H1 (cell line): Measurements from ENCODE around the gene CTSA. TPM values are rescaled to one million over a fixed set of nuclear protein-coding genes. Genes with fewer than 3 reads are reported as not detected.

Source experiments
- CTCF ChIA-PET: fragments of 300-600 bp; sonication (Branson Sonifier 250); formaldehyde crosslinking; loops from one replicate; lab custom pipeline; 2021; ENCODE audit not compliant: partially characterized antibody; lab: Charles Lee
- POLR2A ChIA-PET: fragments of 300-600 bp; sonication (Branson Sonifier 250); formaldehyde crosslinking; loops from one replicate; lab custom pipeline; 2021; ENCODE audit warnings: inconsistent platforms; ENCODE audit not compliant: partially characterized antibody; lab: Charles Lee
- DNase-seq, 2 experiments: peaks; one replicate each; pipeline versions ENCODE4 v3.0.0 to v3.0.0-alpha.2; 2010 to 2022; ENCODE audit warnings: low spot score in 2 of 2, low read depth in 1 of 2, mixed read lengths in 1 of 2
- FAIRE-seq: peaks from 2 replicates; lab custom pipeline; 2011; peaks lifted over from hg19 to GRCh38; lab: Jason Lieb, UNC
- H2AFZ ChIP-seq: 2 replicates; pipeline ENCODE4 v1.8.1; 2012; ENCODE audit warnings: low read length, inconsistent platforms
- H2AK5ac ChIP-seq: 2 replicates; pipeline ENCODE4 v1.6.1; 2013; ENCODE audit warnings: low read depth, low read length
- H2BK120ac ChIP-seq: replicated peaks from 2 replicates; pipeline ENCODE3; 2013; ENCODE audit warnings: low read depth, low read length, inconsistent platforms
- H2BK12ac ChIP-seq: 2 replicates; pipeline ENCODE4 v1.6.1; 2013; ENCODE audit warnings: low read depth, low read length
- H2BK15ac ChIP-seq: 2 replicates; pipeline ENCODE4 v1.6.1; 2013; ENCODE audit warnings: low read length
- H2BK20ac ChIP-seq: 2 replicates; pipeline ENCODE4 v1.6.1; 2013; ENCODE audit warnings: low read length
- H2BK5ac ChIP-seq: 2 replicates; pipeline ENCODE4 v1.6.1; 2013; ENCODE audit warnings: low read depth, low read length
- H3K14ac ChIP-seq: 2 replicates; pipeline ENCODE4 v1.6.1; 2013; ENCODE audit warnings: inconsistent platforms; ENCODE audit not compliant: insufficient read length
- H3K18ac ChIP-seq: 2 replicates; pipeline ENCODE4 v1.6.1; 2013; ENCODE audit warnings: low read length; ENCODE audit errors: extremely low read depth
- H3K23ac ChIP-seq: 2 replicates; pipeline ENCODE4 v1.6.1; 2013; ENCODE audit warnings: inconsistent platforms; ENCODE audit not compliant: insufficient read length
- H3K23me2 ChIP-seq: 2 replicates; pipeline ENCODE4 v1.6.1; 2013; ENCODE audit warnings: low read depth, low read length
- H3K27ac ChIP-seq: 2 replicates; pipeline ENCODE4 v1.6.1; 2011; ENCODE audit warnings: low read depth, low read length, inconsistent platforms
- H3K27me3 ChIP-seq, 4 experiments: replicated peaks in 1 of 4; 1 replicate in 1 of 4; 2 replicates in 3 of 4; pipeline versions ENCODE4 v1.6.1 to v1.8.1; 2011 to 2013; ENCODE audit warnings: low read length in 3 of 4, mild to moderate bottlenecking in 3 of 4, inconsistent platforms in 2 of 4, mixed read lengths in 2 of 4, moderate library complexity in 1 of 4; ENCODE audit not compliant: control insufficient read depth in 3 of 4, insufficient read depth in 3 of 4; ENCODE audit errors: extremely low read depth in 1 of 4
- H3K36me3 ChIP-seq, 4 experiments: 2 replicates each; pipeline versions ENCODE4 v1.6.1 to v1.8.1; 2011 to 2013; ENCODE audit warnings: mild to moderate bottlenecking in 4 of 4, low read length in 3 of 4, moderate library complexity in 2 of 4, control low read depth in 1 of 4, inconsistent platforms in 1 of 4; ENCODE audit not compliant: insufficient read depth in 4 of 4, control insufficient read depth in 2 of 4
- H3K4ac ChIP-seq: replicated peaks from 2 replicates; pipeline ENCODE3; 2013; ENCODE audit warnings: low read length, low read depth, mixed read lengths, inconsistent platforms; ENCODE audit not compliant: insufficient read length
- H3K4me1 ChIP-seq, 4 experiments: replicated peaks in 1 of 4; 1 replicate in 1 of 4; 2 replicates in 3 of 4; pipeline versions ENCODE4 v1.6.1 to v1.8.1; 2011 to 2013; ENCODE audit warnings: low read length in 3 of 4, inconsistent platforms in 2 of 4, mixed read lengths in 1 of 4; ENCODE audit not compliant: insufficient read depth in 4 of 4, control insufficient read depth in 3 of 4
- H3K4me2 ChIP-seq, 2 experiments: 2 replicates each; pipeline versions ENCODE4 v1.6.1 to v1.8.1; 2011 to 2013; ENCODE audit warnings: low read depth in 2 of 2, low read length in 2 of 2, control low read depth in 1 of 2, inconsistent platforms in 1 of 2, mild to moderate bottlenecking in 1 of 2; ENCODE audit not compliant: insufficient read depth in 1 of 2
- H3K4me3 ChIP-seq, 4 experiments: fragments of 200-600, 300-600 bp in 1 of 4; sonication (generic), shearing (Covaris generic), sonication (Bioruptor Twin) in 1 of 4; 2 replicates each; pipeline versions ENCODE4 v1.5.1 to v1.8.1; 2011 to 2016; ENCODE audit warnings: low read length in 4 of 4, low read depth in 3 of 4, control low read depth in 2 of 4, inconsistent platforms in 2 of 4, mild to moderate bottlenecking in 2 of 4, mixed read lengths in 1 of 4, moderate library complexity in 1 of 4; ENCODE audit not compliant: insufficient read depth in 2 of 4; ENCODE audit errors: extremely low read depth in 1 of 4
- H3K56ac ChIP-seq: replicated peaks from 2 replicates; pipeline ENCODE3; 2013; ENCODE audit warnings: low read depth, mild to moderate bottlenecking, mixed read lengths, low read length, inconsistent platforms; ENCODE audit not compliant: insufficient read length
- H3K79me1 ChIP-seq: 2 replicates; pipeline ENCODE4 v1.6.1; 2013; ENCODE audit warnings: low read depth, low read length, control low read depth
- H3K79me2 ChIP-seq, 2 experiments: 2 replicates each; pipeline versions ENCODE4 v1.6.1 to v1.8.1; 2012 to 2013; ENCODE audit warnings: low read length in 2 of 2, mild to moderate bottlenecking in 2 of 2, inconsistent platforms in 1 of 2; ENCODE audit not compliant: insufficient read depth in 2 of 2, control insufficient read depth in 1 of 2
- H3K9ac ChIP-seq, 4 experiments: replicated peaks in 1 of 4; 1 replicate in 1 of 4; 2 replicates in 3 of 4; pipeline versions ENCODE4 v1.6.1 to v1.8.1; 2011 to 2013; ENCODE audit warnings: low read depth in 3 of 4, low read length in 3 of 4, control low read depth in 2 of 4, mild to moderate bottlenecking in 2 of 4, moderate library complexity in 2 of 4, inconsistent platforms in 1 of 4; ENCODE audit errors: extremely low read depth in 1 of 4
- H3K9me3 ChIP-seq, 2 experiments: 2 replicates each; pipeline versions ENCODE4 v1.6.1 to v1.8.1; 2012 to 2013; ENCODE audit warnings: mild to moderate bottlenecking in 2 of 2, moderate library complexity in 2 of 2, control low read depth in 1 of 2, inconsistent platforms in 1 of 2, low read depth in 1 of 2, low read length in 1 of 2, mixed read lengths in 1 of 2; ENCODE audit not compliant: insufficient read depth in 2 of 2
- H4K20me1 ChIP-seq, 2 experiments: replicated peaks in 1 of 2; 2 replicates each; pipeline versions ENCODE3 to v1.8.1; 2011 to 2013; ENCODE audit warnings: inconsistent platforms in 2 of 2, low read length in 2 of 2, mild to moderate bottlenecking in 1 of 2; ENCODE audit not compliant: insufficient read depth in 2 of 2, control insufficient read depth in 1 of 2
- H4K5ac ChIP-seq: 2 replicates; pipeline ENCODE4 v1.6.1; 2013; ENCODE audit warnings: low read length, low read depth, mixed read lengths, inconsistent platforms; ENCODE audit not compliant: insufficient read length
- H4K8ac ChIP-seq: 2 replicates; pipeline ENCODE4 v1.8.0; 2013; ENCODE audit warnings: mild to moderate bottlenecking, moderate library complexity, low read length, inconsistent platforms; ENCODE audit not compliant: insufficient read depth; ENCODE audit errors: extremely low read depth
- H4K91ac ChIP-seq: replicated peaks from 2 replicates; pipeline ENCODE3; 2013; ENCODE audit warnings: low read length, mixed read lengths, inconsistent platforms; ENCODE audit not compliant: insufficient read length
- GTF2F1 ChIP-seq: IDR thresholded peaks from 2 replicates; pipeline ENCODE4 v1.6.1; 2012; ENCODE audit warnings: low read depth, low read length, improper control_type of control experiment, borderline replicate concordance
- KDM1A ChIP-seq: fragments of 200-600, 300-600 bp; sonication (generic); IDR thresholded peaks from 2 replicates; pipeline ENCODE4 v1.7.1; 2016; ENCODE audit warnings: mild to moderate bottlenecking, low read length, borderline replicate concordance
- WGBS, 2 experiments: shearing (Covaris generic) in 1 of 2; methylation state at CpG; one replicate each; pipeline versions ENCODE4 v1.1.6 to v1.1.7; 2013 to 2015; ENCODE audit warnings: low lambda C conversion rate in 2 of 2, mixed read lengths in 2 of 2, inconsistent platforms in 1 of 2, low coverage in 1 of 2, missing lambda C conversion rate in 1 of 2; ENCODE audit not compliant: insufficient replicate concordance in 2 of 2, insufficient coverage in 1 of 2, insufficient read length in 1 of 2; ENCODE audit errors: extremely low coverage in 1 of 2, missing lambda C conversion rate in 1 of 2; 5-methylcytosine and 5-hydroxymethylcytosine counted together
- polyA plus RNA-seq, 7 experiments: library from polyadenylated mRNA; depleted of rRNA in 3 of 7; stranded (reverse) in 5 of 7; unstranded in 2 of 7; fragments of >200 nt in 5 of 7; fragments of 200-250 nt in 2 of 7; gene quantifications; 1 replicate in 5 of 7; 2 replicates in 1 of 7; 4 replicates in 1 of 7; pipeline versions ENCODE4 v1.2.1 to v1.2.3, GENCODE V29; 2011 to 2013; ENCODE audit warnings: missing spikeins in 2 of 7, mixed read lengths in 2 of 7
- total RNA-seq: library from RNA; stranded (reverse); fragmentation: NEBNext Ultra II Directional; extraction: Animal tissue kit (Norgen Biotek cat#: 25700); gene quantifications from 2 replicates; pipeline ENCODE4 v1.2.1, GENCODE V29; 2021

The CTSA gene
- total and polyA plus RNA-seq, 2 of the 8 experiments (the other 6 are each of a cell fraction or from before 2014, with no cell fraction given), result 49.7 to 74.0 TPM

- Histone ChIP-seq H3K9ac (no peak overlapping the region), H3K56ac (no peak overlapping the region), H3K27ac (no peak overlapping the region), H2BK12ac (no peak overlapping the region), H4K20me1 (no peaks in the 10 kb centered on the region), H3K9me3 (no peaks in the 10 kb centered on the region), H2AFZ (no peak overlapping the region), H3K23me2 (no peaks in the 10 kb centered on the region), H2BK20ac (no peak overlapping the region), H2BK5ac (no peak overlapping the region), H2BK120ac (no peak overlapping the region), H3K79me1 (no peaks in the 10 kb centered on the region), H3K4me1 (peaks cover 0 to 3% (median 0%) of the 10 kb centered on the region in 4 experiments; a peak in 1 of 7 replicates), H4K91ac (no peak overlapping the region), H3K18ac (no peak overlapping the region), H3K23ac (no peak overlapping the region), H3K79me2 (no peaks in the 10 kb centered on the region), H3K36me3 (no peaks in the 10 kb centered on the region), H4K8ac (no peak overlapping the region), H3K4me3 (no peak overlapping the region), H2BK15ac (no peak overlapping the region), H3K4me2 (no peak overlapping the region), H3K4ac (no peak overlapping the region), H3K27me3 (no peaks in the 10 kb centered on the region), H2AK5ac (no peak overlapping the region), H4K5ac (no peak overlapping the region), H3K14ac (no peak overlapping the region)
- ChIA-PET POLR2A (interaction anchor here (0.5 to 11.8 kb wide), 6 partner anchors 7 to 37 kb away, joined by 3 to 165 read pairs (median 4); partner anchors contain the start of genes PCIF1, PLTP and ZSWIM1), CTCF (interaction anchor here (0.6 to 1.5 kb wide), 7 partner anchors 9 to 380 kb away, joined by 3 to 5 read pairs (median 4); no protein-coding TSS in a partner anchor)
- TF ChIP-seq GTF2F1 (no peak), KDM1A (peak; percentile 63; the same call in 1 of the 2 replicates)
- WGBS, 2 experiments, result 93% methylated on average over 12 of the region's 12 CpGs; no CpG with 5 or more reads in 1 of the 2 experiments
- DNase-seq, result no peak
- FAIRE-seq, result no peak
Observed at GRCh38 chr20:45918779-45919537, 27.8 kb downstream of the CTSA start.
